SU-DHL-6 (cell line): ENCODE measurements around the gene HS6ST2.

Experiments used
- H2AFZ ChIP-seq: fragments of 200-600 bp; sonication (generic); 2 replicates; pipeline ENCODE4 v1.6.1; 2014; ENCODE audit warnings: low read depth, mild to moderate bottlenecking, moderate library complexity, mixed read lengths, antibody characterized with exemption, low read length; ENCODE audit not compliant: severe bottlenecking
- H3F3A ChIP-seq: fragments of 200-600 bp; shearing (Covaris generic); 2 replicates; pipeline ENCODE4 v1.6.0; 2016; ENCODE audit warnings: antibody characterized with exemption, mild to moderate bottlenecking; ENCODE audit not compliant: insufficient read depth
- H3K27ac ChIP-seq: fragments of 200-600 bp; sonication (generic); 2 replicates; pipeline ENCODE4 v1.5.1; 2016; ENCODE audit warnings: low read depth, mild to moderate bottlenecking, low read length, moderate library complexity, mixed read lengths
- H3K27me3 ChIP-seq: fragments of 200-600 bp; sonication (generic), shearing (Covaris generic); 2 replicates; pipeline ENCODE4 v1.6.0; 2014; ENCODE audit warnings: mild to moderate bottlenecking, low read length
- H3K36me3 ChIP-seq: fragments of 200-600 bp; sonication (generic); 2 replicates; pipeline ENCODE4 v1.6.1; 2014; ENCODE audit warnings: mild to moderate bottlenecking, low read length, mixed read lengths
- H3K4me2 ChIP-seq: fragments of 300-600, 200-600 bp; shearing (Covaris generic), sonication (generic); 2 replicates; pipeline ENCODE4 v1.6.0; 2014; ENCODE audit warnings: low read length, low read depth, mild to moderate bottlenecking; ENCODE audit not compliant: poor library complexity, severe bottlenecking
- H3K4me3 ChIP-seq: fragments of 200-600 bp; sonication (generic); 2 replicates; pipeline ENCODE4 v1.5.1; 2014; ENCODE audit warnings: antibody characterized with exemption, low read length, mild to moderate bottlenecking, mixed read lengths; ENCODE audit not compliant: insufficient read depth, poor library complexity, severe bottlenecking
- H3K79me2 ChIP-seq: fragments of 200-600 bp; sonication (generic); 2 replicates; pipeline ENCODE4 v1.6.1; 2014; ENCODE audit warnings: mild to moderate bottlenecking, low read length, moderate library complexity; ENCODE audit not compliant: insufficient read depth
- H3K9ac ChIP-seq: fragments of 200-600 bp; sonication (generic); 2 replicates; pipeline ENCODE4 v1.7.0; 2014; ENCODE audit warnings: mild to moderate bottlenecking, low read length
- H3K9me2 ChIP-seq: fragments of 200-600 bp; sonication (generic); replicated peaks from 2 replicates; pipeline ENCODE4 v1.6.1; 2014; ENCODE audit warnings: low read length; ENCODE audit not compliant: insufficient read depth
- H3K9me3 ChIP-seq: fragments of 200-600 bp; sonication (generic); 2 replicates; pipeline ENCODE4 v1.6.1; 2014; ENCODE audit warnings: low read length, mixed read lengths; ENCODE audit not compliant: insufficient read depth
- H4K20me1 ChIP-seq: fragments of 200-600 bp; sonication (generic); 2 replicates; pipeline ENCODE4 v1.6.1; 2014; ENCODE audit warnings: low read depth, mild to moderate bottlenecking, antibody characterized with exemption, low read length, moderate library complexity, mixed read lengths
- CTCF ChIP-seq: fragments of 200-600 bp; sonication (generic); IDR thresholded peaks from one replicate; pipeline ENCODE4 v1.5.1; 2017; ENCODE audit warnings: antibody characterized with exemption, mild to moderate bottlenecking, low read length, moderate library complexity; ENCODE audit not compliant: insufficient read depth, poor library complexity, severe bottlenecking
- EZH2phosphoT487 ChIP-seq: fragments of 200-600 bp; sonication (generic), shearing (Covaris generic); conservative IDR thresholded peaks from 2 replicates; pipeline ENCODE4 v1.6.1; 2018; ENCODE audit warnings: mild to moderate bottlenecking, antibody characterized with exemption, low read length, moderate library complexity, mixed read lengths

Gene HS6ST2

GRCh38 chrX:132590350-132591026, 367.9 kb downstream of the HS6ST2 start:
- Histone ChIP-seq H3K36me3 (no peaks in the 10 kb centered on the region), H3K9ac (no peak overlapping the region), H3K27ac (no peak overlapping the region), H4K20me1 (no peaks in the 10 kb centered on the region), H3K27me3 (no peaks in the 10 kb centered on the region), H3K4me3 (no peak overlapping the region), H3K9me2 (no peaks in the 10 kb centered on the region), H2AFZ (no peak overlapping the region), H3K4me2 (no peak overlapping the region), H3K79me2 (no peaks in the 10 kb centered on the region), H3K9me3 (no peaks in the 10 kb centered on the region), H3F3A (no peaks in the 10 kb centered on the region)
- TF ChIP-seq CTCF = no peak
- TF ChIP-seq EZH2phosphoT487 = no peak

GRCh38 chrX:132584936-132585335, 373.5 kb downstream of the HS6ST2 start:
- no peaks in the 10 kb centered on the region for H3F3A ChIP-seq
- TF ChIP-seq CTCF (no peak), EZH2phosphoT487 (no peak)
- no peak overlapping the region for H3K27ac ChIP-seq
- no peak overlapping the region for H3K9ac ChIP-seq
- H3K79me2 ChIP-seq = no peaks in the 10 kb centered on the region
- H3K36me3 ChIP-seq = no peaks in the 10 kb centered on the region
- no peak overlapping the region for H2AFZ ChIP-seq
- H3K4me3 ChIP-seq = no peak overlapping the region
- no peaks in the 10 kb centered on the region for H4K20me1 ChIP-seq
- no peak overlapping the region for H3K4me2 ChIP-seq
- no peaks in the 10 kb centered on the region for H3K27me3 ChIP-seq
- H3K9me2 ChIP-seq = no peaks in the 10 kb centered on the region
- H3K9me3 ChIP-seq = no peaks in the 10 kb centered on the region

GRCh38 chrX:132576939-132577338, 381.5 kb downstream of the HS6ST2 start:
- H3K9me3 ChIP-seq = no peaks in the 10 kb centered on the region
- no peak overlapping the region for H3K9ac ChIP-seq
- TF ChIP-seq CTCF = no peak
- no peak for TF ChIP-seq EZH2phosphoT487
- H4K20me1 ChIP-seq = no peaks in the 10 kb centered on the region
- no peak overlapping the region for H3K27ac ChIP-seq
- no peak overlapping the region for H3K4me2 ChIP-seq
- no peak overlapping the region for H2AFZ ChIP-seq
- no peaks in the 10 kb centered on the region for H3F3A ChIP-seq
- H3K9me2 ChIP-seq = no peaks in the 10 kb centered on the region
- no peaks in the 10 kb centered on the region for H3K27me3 ChIP-seq
- no peaks in the 10 kb centered on the region for H3K79me2 ChIP-seq
- H3K4me3 ChIP-seq = no peak overlapping the region
- no peaks in the 10 kb centered on the region for H3K36me3 ChIP-seq
